GM06990 (cell line): ENCODE results near the gene GNA14.

Source experiments
- DNase-seq: peaks from one replicate; pipeline ENCODE4 v3.0.0-alpha.2; 2011; ENCODE audit not compliant: insufficient read length; ENCODE audit errors: extremely low read depth
- H3K27me3 ChIP-seq: replicated peaks from 2 replicates; pipeline ENCODE4 v1.6.0; 2011; ENCODE audit warnings: low read length; ENCODE audit not compliant: control insufficient read depth, insufficient read depth
- H3K36me3 ChIP-seq: 2 replicates; pipeline ENCODE4 v1.5.1; 2011; ENCODE audit warnings: low read length; ENCODE audit not compliant: control insufficient read depth, insufficient read depth
- H3K4me3 ChIP-seq: replicated peaks from 2 replicates; pipeline ENCODE4 v1.5.1; 2011; ENCODE audit warnings: low read depth, mild to moderate bottlenecking, control low read depth, low read length
- TF ChIP-seq, protein P1 (sequence below): IDR thresholded peaks from 2 replicates; pipeline ENCODE4 v1.5.1; 2011; ENCODE audit warnings: low read length, control low read depth, mild to moderate bottlenecking, inconsistent platforms; ENCODE audit not compliant: insufficient read depth, poor library complexity, severe bottlenecking

Gene GNA14

DNA sequence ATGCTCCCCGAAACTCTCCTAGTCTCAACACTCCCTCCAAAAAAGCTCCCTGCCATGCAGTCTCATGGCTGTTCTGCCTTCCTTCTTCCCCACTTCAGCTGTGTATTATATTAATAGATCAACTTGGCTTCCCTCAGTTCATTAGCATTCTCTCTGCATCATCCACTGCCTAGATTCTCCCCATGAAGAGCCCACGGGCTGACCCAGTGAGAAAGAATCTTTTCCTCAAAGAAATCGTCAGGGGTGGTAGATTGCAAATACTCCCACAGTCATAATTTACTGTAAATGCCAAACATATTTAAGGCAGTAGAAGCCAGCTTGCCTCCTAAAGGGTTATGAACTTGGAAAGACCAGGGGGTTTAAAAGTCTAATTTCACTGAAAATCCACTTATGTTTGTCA is 33.5 kb downstream of the GNA14 start:
- Histone ChIP-seq H3K36me3 (no peaks in the 10 kb centered on the region), H3K27me3 (no peaks in the 10 kb centered on the region), H3K4me3 (no peak overlapping the region)
- DNase-seq: no peak
- TF ChIP-seq, protein P1, sequence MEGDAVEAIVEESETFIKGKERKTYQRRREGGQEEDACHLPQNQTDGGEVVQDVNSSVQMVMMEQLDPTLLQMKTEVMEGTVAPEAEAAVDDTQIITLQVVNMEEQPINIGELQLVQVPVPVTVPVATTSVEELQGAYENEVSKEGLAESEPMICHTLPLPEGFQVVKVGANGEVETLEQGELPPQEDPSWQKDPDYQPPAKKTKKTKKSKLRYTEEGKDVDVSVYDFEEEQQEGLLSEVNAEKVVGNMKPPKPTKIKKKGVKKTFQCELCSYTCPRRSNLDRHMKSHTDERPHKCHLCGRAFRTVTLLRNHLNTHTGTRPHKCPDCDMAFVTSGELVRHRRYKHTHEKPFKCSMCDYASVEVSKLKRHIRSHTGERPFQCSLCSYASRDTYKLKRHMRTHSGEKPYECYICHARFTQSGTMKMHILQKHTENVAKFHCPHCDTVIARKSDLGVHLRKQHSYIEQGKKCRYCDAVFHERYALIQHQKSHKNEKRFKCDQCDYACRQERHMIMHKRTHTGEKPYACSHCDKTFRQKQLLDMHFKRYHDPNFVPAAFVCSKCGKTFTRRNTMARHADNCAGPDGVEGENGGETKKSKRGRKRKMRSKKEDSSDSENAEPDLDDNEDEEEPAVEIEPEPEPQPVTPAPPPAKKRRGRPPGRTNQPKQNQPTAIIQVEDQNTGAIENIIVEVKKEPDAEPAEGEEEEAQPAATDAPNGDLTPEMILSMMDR: no peak

DNA sequence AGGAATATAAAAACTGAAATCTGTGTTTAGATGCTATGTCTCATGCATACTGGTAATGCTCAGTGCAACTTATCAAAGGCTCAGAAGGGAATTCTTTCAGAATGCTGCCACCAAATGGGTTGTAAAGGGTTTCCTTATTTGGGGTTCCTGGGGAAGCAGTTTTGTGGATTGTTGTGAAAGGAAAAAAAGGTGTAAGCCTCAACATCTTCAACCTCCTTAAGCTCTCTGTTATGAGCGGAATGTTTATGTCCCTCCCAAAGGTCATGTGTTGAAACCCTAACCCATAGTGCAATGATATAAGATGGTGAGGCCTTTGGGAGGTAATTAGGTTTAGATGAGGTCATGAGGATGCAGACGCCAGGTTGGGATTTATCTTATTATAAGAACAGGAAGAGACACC is 41.6 kb downstream of the GNA14 start:
- Histone ChIP-seq H3K4me3 (no peak overlapping the region), H3K27me3 (no peaks in the 10 kb centered on the region), H3K36me3 (no peaks in the 10 kb centered on the region)
- TF ChIP-seq, protein P1: no peak
- DNase-seq: no peak

DNA sequence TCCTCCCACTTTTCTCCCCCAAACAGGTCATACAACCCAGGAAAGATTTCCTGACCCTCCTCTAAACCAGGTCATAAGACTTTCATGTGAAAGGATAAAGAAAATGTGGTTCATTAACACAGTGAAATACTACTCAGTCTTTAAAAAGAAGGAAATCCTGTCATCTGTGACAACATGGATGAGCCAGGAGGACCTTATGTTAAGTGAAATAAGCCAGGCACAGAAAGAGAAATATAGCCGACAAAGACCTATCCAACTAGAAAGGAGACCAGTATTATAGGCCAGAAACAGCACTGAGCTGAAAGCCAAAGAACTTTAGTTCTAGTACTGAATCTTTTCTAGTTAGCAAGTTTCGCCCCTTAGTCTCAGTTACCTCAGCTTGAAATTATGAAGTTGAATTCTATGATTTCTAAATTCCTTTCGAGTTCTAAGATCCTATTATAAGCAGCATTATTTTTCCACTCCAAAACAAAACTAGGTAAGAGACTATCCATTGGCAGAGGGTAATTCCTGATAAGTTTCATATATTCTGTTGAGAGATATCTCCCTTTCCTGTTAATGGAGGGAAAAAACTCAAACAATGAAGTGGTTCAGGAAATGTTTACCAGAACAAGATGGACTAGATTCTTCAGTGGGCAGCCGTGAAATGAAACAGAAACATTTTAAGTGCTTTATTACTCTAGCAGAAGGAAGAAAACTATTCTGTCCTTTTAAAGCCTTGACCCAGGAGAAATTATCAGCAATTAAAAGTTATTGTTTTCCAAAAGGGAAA is 42.5 kb downstream of the GNA14 start:
- Histone ChIP-seq H3K27me3 (no peaks in the 10 kb centered on the region), H3K4me3 (no peak overlapping the region), H3K36me3 (no peaks in the 10 kb centered on the region)
- no peak for DNase-seq
- TF ChIP-seq, protein P1: no peak

GRCh38 chr9:77604316-77604715 is 43.8 kb downstream of the GNA14 start:
- Histone ChIP-seq H3K36me3 (no peaks in the 10 kb centered on the region), H3K4me3 (no peak overlapping the region), H3K27me3 (no peaks in the 10 kb centered on the region)
- DNase-seq: no peak
- TF ChIP-seq, protein P1: no peak

DNA sequence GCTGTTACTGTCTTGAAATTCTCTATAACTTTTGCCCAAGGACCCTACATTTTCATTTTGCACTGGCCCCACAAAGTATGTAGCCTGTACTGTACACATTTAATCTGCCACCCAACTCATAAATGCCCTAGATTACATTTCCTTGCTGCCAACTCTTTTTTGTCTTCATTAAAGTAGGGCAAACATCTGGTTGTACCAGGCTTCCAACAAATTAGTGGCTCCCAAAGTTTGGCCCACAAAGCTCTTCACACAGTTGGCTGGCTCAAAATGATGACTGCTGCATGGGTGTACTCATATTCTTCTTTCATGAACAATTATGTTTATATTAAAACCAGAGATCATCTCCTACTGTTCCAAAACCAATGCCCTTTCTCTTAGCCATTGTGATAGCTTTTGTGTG is 45.3 kb downstream of the GNA14 start:
- Histone ChIP-seq H3K4me3 (no peak overlapping the region), H3K27me3 (no peaks in the 10 kb centered on the region), H3K36me3 (no peaks in the 10 kb centered on the region)
- TF ChIP-seq, protein P1: no peak
- DNase-seq: no peak
